HG02798 (cell line): ENCODE results near the gene TMEM141.

Source experiments
- ATAC-seq: cut with Tn5 transposase; IDR thresholded peaks from one replicate; pipeline ENCODE4 v1.9.1; 2021; ENCODE audit warnings: mild to moderate bottlenecking; ENCODE audit not compliant: unreplicated experiment, poor library complexity

Gene TMEM141

GRCh38 chr9:136842380-136842948 lies 51.3 kb downstream of the TMEM141 start, which contains the start of gene AJM1:
Gene AJM1, plus strand, starts transcription at chr9:136842478. Its CDS starts 1,937 bp downstream, at chr9:136844415.
- ATAC-seq = peak; percentile 62
